Esophagus muscularis mucosa (tissue), 4 donors: ENCODE data around the gene BLOC1S3. TPM values are rescaled to one million over a fixed set of nuclear protein-coding genes. Genes with fewer than 3 reads are reported as not detected.

Experiments
- DNase-seq: peaks from one replicate; pipeline ENCODE4 v3.0.0-alpha.2; 2017; ENCODE audit errors: extremely low spot score
- H3K27ac ChIP-seq, 4 donors: fragments of 200-600 bp; sonication (generic); replicated peaks in 1 of 4; 1 replicate in 3 of 4; 2 replicates in 1 of 4; pipeline ENCODE4 v1.5.1; 2016 to 2019; ENCODE audit warnings: mild to moderate bottlenecking in 1 of 4
- H3K27me3 ChIP-seq, 4 donors: fragments of 200-600 bp; sonication (generic); one replicate each; pipeline versions ENCODE4 v1.5.1 to v1.6.0; 2016 to 2019
- H3K36me3 ChIP-seq, 4 donors: fragments of 200-600 bp; sonication (generic); one replicate each; pipeline ENCODE4 v1.5.1; 2016 to 2019
- H3K4me1 ChIP-seq, 4 donors: fragments of 200-600 bp; sonication (generic); one replicate each; pipeline ENCODE4 v1.5.1; 2016 to 2019
- H3K4me3 ChIP-seq, 4 donors: fragments of 200-600 bp; sonication (generic); 1 replicate in 2 of 4; 2 replicates in 2 of 4; pipeline ENCODE4 v1.5.1; 2016 to 2019; ENCODE audit warnings: mild to moderate bottlenecking in 4 of 4, moderate library complexity in 1 of 4
- H3K9me3 ChIP-seq, 4 donors: fragments of 200-600 bp; sonication (generic); 1 replicate in 3 of 4; 2 replicates in 1 of 4; pipeline ENCODE4 v1.5.1; 2016 to 2019
- EP300 ChIP-seq: sonication (generic); formaldehyde crosslinking; IDR thresholded peaks from one replicate; pipeline ENCODE4 v1.6.1; 2017; ENCODE audit warnings: antibody characterized with exemption
- POLR2A ChIP-seq: fragments of 450-650 bp; IDR thresholded peaks from one replicate; pipeline ENCODE4 v1.6.1; 2017; ENCODE audit warnings: antibody characterized with exemption, moderate library complexity, mild to moderate bottlenecking, low read depth
- POLR2AphosphoS5 ChIP-seq, 2 donors: sonication (generic); formaldehyde crosslinking; IDR thresholded peaks; one replicate each; pipeline ENCODE4 v1.6.1; 2017; ENCODE audit warnings: antibody characterized with exemption in 2 of 2
- WGBS: methylation state at CpG from one replicate; pipeline ENCODE4 v1.1.5; 2018; 5-methylcytosine and 5-hydroxymethylcytosine counted together
- intact Hi-C: fragments of 100-400 bp; cut with DNase I; formaldehyde crosslinking; loops from one replicate; pipeline ENCODE4 v1.15.1; 2023
- total RNA-seq, 4 donors: library from RNA; depleted of rRNA; stranded (reverse); fragments of >200 nt; gene quantifications; one replicate each; pipeline versions ENCODE4 v1.1.0 to v1.2.1, GENCODE V29; 2016
- TF ChIP-seq, protein P1 (sequence below), 3 experiments: fragments of 200-600 bp in 2 of 3; fragments of 450-650 bp in 1 of 3; sonication (generic) in 2 of 3; IDR thresholded peaks; one replicate each; pipeline ENCODE4 v1.5.1; 2017 to 2019; ENCODE audit warnings: antibody characterized with exemption in 3 of 3, mild to moderate bottlenecking in 2 of 3, moderate library complexity in 1 of 3

The BLOC1S3 gene, protein sequence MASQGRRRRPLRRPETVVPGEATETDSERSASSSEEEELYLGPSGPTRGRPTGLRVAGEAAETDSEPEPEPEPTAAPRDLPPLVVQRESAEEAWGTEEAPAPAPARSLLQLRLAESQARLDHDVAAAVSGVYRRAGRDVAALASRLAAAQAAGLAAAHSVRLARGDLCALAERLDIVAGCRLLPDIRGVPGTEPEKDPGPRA
- total RNA-seq, result 10 to 100 TPM in 3 of 4 donors, 1 to 10 TPM in 1; 5.4 to 21.9 (median 16.1) TPM

GRCh38 chr19:45178262-45179071 is at the start of gene BLOC1S3:
Gene BLOC1S3, plus strand, starts transcription at chr19:45178784. Its CDS starts 513 bp downstream, at chr19:45179297.
- TF ChIP-seq POLR2A (peak; percentile 90), EP300 (no peak), POLR2AphosphoS5 (IDR thresholded peaks at IDR 0.05) (peak; percentile 92 to 96)
- TF ChIP-seq, protein P1, sequence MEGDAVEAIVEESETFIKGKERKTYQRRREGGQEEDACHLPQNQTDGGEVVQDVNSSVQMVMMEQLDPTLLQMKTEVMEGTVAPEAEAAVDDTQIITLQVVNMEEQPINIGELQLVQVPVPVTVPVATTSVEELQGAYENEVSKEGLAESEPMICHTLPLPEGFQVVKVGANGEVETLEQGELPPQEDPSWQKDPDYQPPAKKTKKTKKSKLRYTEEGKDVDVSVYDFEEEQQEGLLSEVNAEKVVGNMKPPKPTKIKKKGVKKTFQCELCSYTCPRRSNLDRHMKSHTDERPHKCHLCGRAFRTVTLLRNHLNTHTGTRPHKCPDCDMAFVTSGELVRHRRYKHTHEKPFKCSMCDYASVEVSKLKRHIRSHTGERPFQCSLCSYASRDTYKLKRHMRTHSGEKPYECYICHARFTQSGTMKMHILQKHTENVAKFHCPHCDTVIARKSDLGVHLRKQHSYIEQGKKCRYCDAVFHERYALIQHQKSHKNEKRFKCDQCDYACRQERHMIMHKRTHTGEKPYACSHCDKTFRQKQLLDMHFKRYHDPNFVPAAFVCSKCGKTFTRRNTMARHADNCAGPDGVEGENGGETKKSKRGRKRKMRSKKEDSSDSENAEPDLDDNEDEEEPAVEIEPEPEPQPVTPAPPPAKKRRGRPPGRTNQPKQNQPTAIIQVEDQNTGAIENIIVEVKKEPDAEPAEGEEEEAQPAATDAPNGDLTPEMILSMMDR (IDR thresholded peaks at IDR 0.05), result peak; percentile 24 to 33 (median 31)
- intact Hi-C loops, result loop anchor here (5.0 kb wide), 1 partner anchor 86 kb away; the partner anchor contains the start of gene PPP1R37
- H3K36me3 ChIP-seq, result peaks cover 0 to 17% (median 4%) of the 10 kb centered on the region in 4 donors
- no peaks in the 10 kb centered on the region for H3K27me3 ChIP-seq
- under 1% methylated on average over 37 of the region's 51 CpGs for WGBS
- H3K4me1 ChIP-seq, result peaks cover 27 to 47% (median 42%) of the 10 kb centered on the region in 4 donors
- peak within 1 kb of the TSS; percentile 90 to 93 (median 92) for H3K27ac ChIP-seq
- H3K4me3 ChIP-seq, result peak within 1 kb of the TSS; percentile 70 to 79 (median 74)
- DNase-seq, result peak; percentile 100
- no peaks in the 10 kb centered on the region for H3K9me3 ChIP-seq

- Histone ChIP-seq H3K27me3 (no peaks in the 10 kb centered on the region), H3K9me3 (no peaks in the 10 kb centered on the region), H3K27ac (no peak overlapping the region), H3K36me3 (peaks cover 0 to 8% (median 0%) of the 10 kb centered on the region in 4 donors), H3K4me3 (no peak overlapping the region), H3K4me1 (peaks cover 0 to 15% (median 4%) of the 10 kb centered on the region in 4 donors)
- TF ChIP-seq, protein P1 (IDR thresholded peaks at IDR 0.05), result no peak
- TF ChIP-seq POLR2AphosphoS5 (IDR thresholded peaks at IDR 0.05) (no peak), EP300 (no peak), POLR2A (no peak)
- no peak for DNase-seq
- 88% methylated on average over 5 of the region's 5 CpGs for WGBS
- intact Hi-C loops, result no loop called here
These were observed 49.8 kb upstream of the BLOC1S3 start for GRCh38 chr19:45128806-45129205.

DNA sequence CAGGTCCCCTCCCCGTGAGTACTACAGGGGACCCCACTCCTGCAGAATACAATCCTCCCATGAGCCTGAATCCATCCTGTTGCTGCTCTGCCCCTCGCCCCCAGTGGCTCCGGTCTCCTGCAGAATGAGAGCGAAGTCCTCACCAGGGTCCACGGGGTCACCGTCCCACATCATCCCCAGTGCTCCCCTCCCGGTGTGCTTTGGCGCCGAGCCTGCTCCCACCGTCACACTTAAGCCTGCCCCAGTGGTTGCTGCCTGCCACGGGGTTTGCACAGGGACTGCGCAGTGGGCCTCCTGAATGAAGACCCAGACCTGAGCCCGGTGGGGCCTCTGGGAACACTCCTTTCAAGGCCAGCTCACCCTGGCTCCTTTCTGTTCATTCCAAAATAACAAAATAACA is 48.3 kb upstream of the BLOC1S3 start:
- WGBS, result 90% methylated on average over 10 of the region's 13 CpGs
- Histone ChIP-seq H3K9me3 (no peaks in the 10 kb centered on the region), H3K4me1 (peaks cover 0 to 15% (median 4%) of the 10 kb centered on the region in 4 donors), H3K36me3 (peaks cover 0 to 8% (median 0%) of the 10 kb centered on the region in 4 donors), H3K27ac (no peak overlapping the region), H3K4me3 (no peak overlapping the region), H3K27me3 (no peaks in the 10 kb centered on the region)
- no peak for DNase-seq
- TF ChIP-seq POLR2A, result no peak
- TF ChIP-seq, protein P1 (IDR thresholded peaks at IDR 0.05), result no peak
- TF ChIP-seq EP300, result no peak
- no peak for TF ChIP-seq POLR2AphosphoS5 (IDR thresholded peaks at IDR 0.05)
- intact Hi-C loops, result no loop called here

DNA sequence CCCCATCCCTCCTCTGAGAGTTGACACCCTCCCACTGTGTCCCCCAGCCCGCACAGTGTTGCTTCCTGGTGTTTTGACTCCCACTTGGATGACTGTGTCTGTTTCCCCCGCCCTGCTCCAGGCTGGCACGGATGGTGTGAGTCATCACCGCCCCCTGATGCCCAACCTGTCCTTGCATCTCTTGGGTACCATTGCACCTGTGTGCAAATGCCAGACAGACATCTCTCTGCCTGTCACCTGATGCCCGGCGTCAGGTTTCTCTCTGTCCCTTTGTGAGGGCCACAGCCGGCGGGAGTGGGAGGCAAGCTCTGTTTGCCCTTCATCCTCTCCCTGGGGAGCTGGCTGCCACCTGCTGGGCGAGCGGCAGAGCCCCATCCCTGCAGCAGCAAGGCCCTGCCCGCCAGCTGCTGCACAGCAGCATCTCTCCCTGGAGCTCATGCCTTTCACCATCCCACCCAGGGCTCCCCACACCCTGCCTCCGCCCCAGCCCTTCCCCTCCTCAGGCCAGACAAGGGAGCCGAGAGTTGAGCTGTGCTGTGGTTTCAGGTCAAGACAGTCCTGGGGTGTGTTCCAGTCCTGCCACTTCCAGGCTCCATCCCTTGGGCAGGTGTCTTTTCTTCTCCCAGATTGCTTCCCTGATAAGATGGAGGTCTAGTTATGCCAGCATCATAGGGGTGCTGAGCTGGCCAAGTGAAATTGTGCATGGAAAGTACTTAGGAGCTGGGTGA is 47.5 kb upstream of the BLOC1S3 start:
- 59% methylated on average over 12 of the region's 13 CpGs for WGBS
- intact Hi-C loops, result no loop called here

More for the DNA sequence above, 47.5 kb upstream of the BLOC1S3 start:
- no peaks in the 10 kb centered on the region for H3K27me3 ChIP-seq
- no peaks in the 10 kb centered on the region for H3K9me3 ChIP-seq
- H3K36me3 ChIP-seq, result peaks cover 0 to 8% (median 0%) of the 10 kb centered on the region in 4 donors
- TF ChIP-seq EP300 (no peak), POLR2AphosphoS5 (IDR thresholded peaks at IDR 0.05) (no peak), POLR2A (no peak)
- TF ChIP-seq, protein P1 (IDR thresholded peaks at IDR 0.05), result no peak
- H3K27ac ChIP-seq, result no peak overlapping the region
- peaks cover 0 to 8% (median 4%) of the 10 kb centered on the region in 4 donors for H3K4me1 ChIP-seq
- H3K4me3 ChIP-seq, result no peak overlapping the region
- DNase-seq, result no peak
